ENCODE results near the gene IL19.

Gene IL19

GRCh38 chr1:206793620-206794019 is 23.0 kb downstream of the IL19 start:
- no peak for FAIRE-seq
- DNase-seq (ENCODE audit: insufficient read length, low spot score): no peak
- TF ChIP-seq POLR2AphosphoS5 (IDR thresholded peaks at IDR 0.05; ENCODE audit: low read depth, low read length) (no peak), POU2F2 (IDR thresholded peaks at IDR 0.05; ENCODE audit: low read depth, low read length) (no peak), SPI1 (IDR thresholded peaks at IDR 0.05; ENCODE audit: low read depth, low read length) (no peak), POLR2A (IDR thresholded peaks at IDR 0.05; ENCODE audit: low read depth, low read length) (no peak), PAX5 (IDR thresholded peaks at IDR 0.05; ENCODE audit: insufficient read depth, low read length, severe bottlenecking) (no peak), TAF1 (IDR thresholded peaks at IDR 0.05; ENCODE audit: low read depth, low read length) (no peak)

GRCh38 chr1:206794294-206794908 is 23.8 kb downstream of the IL19 start:
- FAIRE-seq (no peak), DNase-seq (ENCODE audit: insufficient read length, low spot score) (no peak)
- TF ChIP-seq POLR2AphosphoS5 (IDR thresholded peaks at IDR 0.05; ENCODE audit: low read depth, low read length) (no peak), PAX5 (IDR thresholded peaks at IDR 0.05; ENCODE audit: insufficient read depth, low read length, severe bottlenecking) (no peak), POU2F2 (IDR thresholded peaks at IDR 0.05; ENCODE audit: low read depth, low read length) (no peak), POLR2A (IDR thresholded peaks at IDR 0.05; ENCODE audit: low read depth, low read length) (no peak), SPI1 (IDR thresholded peaks at IDR 0.05; ENCODE audit: low read depth, low read length) (no peak), TAF1 (IDR thresholded peaks at IDR 0.05; ENCODE audit: low read depth, low read length) (no peak)

- no peak for FAIRE-seq
- no peak for DNase-seq (ENCODE audit: insufficient read length, low spot score)
- TF ChIP-seq POLR2AphosphoS5 (IDR thresholded peaks at IDR 0.05; ENCODE audit: low read depth, low read length): no peak
- TF ChIP-seq SPI1 (IDR thresholded peaks at IDR 0.05; ENCODE audit: low read depth, low read length): no peak
- TF ChIP-seq POU2F2 (IDR thresholded peaks at IDR 0.05; ENCODE audit: low read depth, low read length): no peak
- TF ChIP-seq POLR2A (IDR thresholded peaks at IDR 0.05; ENCODE audit: low read depth, low read length): no peak
- TF ChIP-seq PAX5 (IDR thresholded peaks at IDR 0.05; ENCODE audit: insufficient read depth, low read length, severe bottlenecking): no peak
- no peak for TF ChIP-seq TAF1 (IDR thresholded peaks at IDR 0.05; ENCODE audit: low read depth, low read length)
Observed at GRCh38 chr1:206796116-206796515, 25.5 kb downstream of the IL19 start.

- TF ChIP-seq POU2F2 (IDR thresholded peaks at IDR 0.05; ENCODE audit: low read depth, low read length): no peak
- TF ChIP-seq POLR2A (IDR thresholded peaks at IDR 0.05; ENCODE audit: low read depth, low read length): no peak
- TF ChIP-seq POLR2AphosphoS5 (IDR thresholded peaks at IDR 0.05; ENCODE audit: low read depth, low read length): no peak
- no peak for TF ChIP-seq TAF1 (IDR thresholded peaks at IDR 0.05; ENCODE audit: low read depth, low read length)
- TF ChIP-seq PAX5 (IDR thresholded peaks at IDR 0.05; ENCODE audit: insufficient read depth, low read length, severe bottlenecking): no peak
- DNase-seq (ENCODE audit: insufficient read length, low spot score) (no peak), FAIRE-seq (no peak)
Observed at GRCh38 chr1:206796981-206797402, 26.4 kb downstream of the IL19 start.

GRCh38 chr1:206797534-206798383 is 27.2 kb downstream of the IL19 start:
- FAIRE-seq: peak; percentile 84
- TF ChIP-seq POU2F2 (IDR thresholded peaks at IDR 0.05; ENCODE audit: low read depth, low read length): no peak
- TF ChIP-seq POLR2AphosphoS5 (IDR thresholded peaks at IDR 0.05; ENCODE audit: low read depth, low read length): no peak
- TF ChIP-seq SPI1 (IDR thresholded peaks at IDR 0.05; ENCODE audit: low read depth, low read length): no peak
- TF ChIP-seq PAX5 (IDR thresholded peaks at IDR 0.05; ENCODE audit: insufficient read depth, low read length, severe bottlenecking): no peak
- no peak for TF ChIP-seq POLR2A (IDR thresholded peaks at IDR 0.05; ENCODE audit: low read depth, low read length)
- no peak for TF ChIP-seq TAF1 (IDR thresholded peaks at IDR 0.05; ENCODE audit: low read depth, low read length)

GRCh38 chr1:206798384-206798996 is 27.9 kb downstream of the IL19 start:
- FAIRE-seq: no peak
- no peak for DNase-seq (ENCODE audit: insufficient read length, low spot score)
- TF ChIP-seq POLR2AphosphoS5 (IDR thresholded peaks at IDR 0.05; ENCODE audit: low read depth, low read length) (no peak), TAF1 (IDR thresholded peaks at IDR 0.05; ENCODE audit: low read depth, low read length) (no peak), POU2F2 (IDR thresholded peaks at IDR 0.05; ENCODE audit: low read depth, low read length) (no peak), SPI1 (IDR thresholded peaks at IDR 0.05; ENCODE audit: low read depth, low read length) (no peak), PAX5 (IDR thresholded peaks at IDR 0.05; ENCODE audit: insufficient read depth, low read length, severe bottlenecking) (no peak), POLR2A (IDR thresholded peaks at IDR 0.05; ENCODE audit: low read depth, low read length) (no peak)

More at GRCh38 chr1:206797534-206798383, 27.2 kb downstream of the IL19 start:
- DNase-seq (ENCODE audit: insufficient read length, low spot score): no peak

- DNase-seq (ENCODE audit: insufficient read length, low spot score): no peak
- FAIRE-seq: no peak
- TF ChIP-seq POLR2A (IDR thresholded peaks at IDR 0.05; ENCODE audit: low read depth, low read length) (no peak), PAX5 (IDR thresholded peaks at IDR 0.05; ENCODE audit: insufficient read depth, low read length, severe bottlenecking) (no peak), POLR2AphosphoS5 (IDR thresholded peaks at IDR 0.05; ENCODE audit: low read depth, low read length) (no peak), POU2F2 (IDR thresholded peaks at IDR 0.05; ENCODE audit: low read depth, low read length) (no peak), TAF1 (IDR thresholded peaks at IDR 0.05; ENCODE audit: low read depth, low read length) (no peak), SPI1 (IDR thresholded peaks at IDR 0.05; ENCODE audit: low read depth, low read length) (no peak)
Observed at GRCh38 chr1:206799311-206799710, 28.7 kb downstream of the IL19 start.

- no peak for DNase-seq (ENCODE audit: insufficient read length, low spot score)
- TF ChIP-seq PAX5 (IDR thresholded peaks at IDR 0.05; ENCODE audit: insufficient read depth, low read length, severe bottlenecking): no peak
- TF ChIP-seq TAF1 (IDR thresholded peaks at IDR 0.05; ENCODE audit: low read depth, low read length): no peak
- no peak for TF ChIP-seq POU2F2 (IDR thresholded peaks at IDR 0.05; ENCODE audit: low read depth, low read length)
- peak; percentile 24; the same call in 1 of the 2 replicates for TF ChIP-seq SPI1 (IDR thresholded peaks at IDR 0.05; ENCODE audit: low read depth, low read length)
- TF ChIP-seq POLR2AphosphoS5 (IDR thresholded peaks at IDR 0.05; ENCODE audit: low read depth, low read length): no peak
- no peak for FAIRE-seq
Observed at GRCh38 chr1:206800411-206800810, 29.8 kb downstream of the IL19 start.

- TF ChIP-seq SPI1 (IDR thresholded peaks at IDR 0.05; ENCODE audit: low read depth, low read length): no peak
- TF ChIP-seq PAX5 (IDR thresholded peaks at IDR 0.05; ENCODE audit: insufficient read depth, low read length, severe bottlenecking): no peak
- TF ChIP-seq TAF1 (IDR thresholded peaks at IDR 0.05; ENCODE audit: low read depth, low read length): no peak
- TF ChIP-seq POLR2A (IDR thresholded peaks at IDR 0.05; ENCODE audit: low read depth, low read length): no peak
- no peak for TF ChIP-seq POLR2AphosphoS5 (IDR thresholded peaks at IDR 0.05; ENCODE audit: low read depth, low read length)
- no peak for TF ChIP-seq POU2F2 (IDR thresholded peaks at IDR 0.05; ENCODE audit: low read depth, low read length)
- no peak for DNase-seq (ENCODE audit: insufficient read length, low spot score)
- no peak for FAIRE-seq
Observed at GRCh38 chr1:206800891-206801290, 30.3 kb downstream of the IL19 start.
